Loucy (cell line): ENCODE results near the gene DGCR6.
"Not testable (repeated sequence)": the region's sequence is repeated elsewhere in the genome, so short reads cannot be mapped to it uniquely, and the experiment has no call there.

Source experiments
- H2AFZ ChIP-seq: fragments of 200-600 bp; sonication (generic); 2 replicates; pipeline ENCODE4 v1.6.0; 2016; ENCODE audit warnings: antibody characterized with exemption, mild to moderate bottlenecking, low read length, moderate library complexity
- H3F3A ChIP-seq: fragments of 200-600 bp; 2 replicates; pipeline ENCODE4 v1.6.0; 2016; ENCODE audit warnings: antibody characterized with exemption, low read depth, mild to moderate bottlenecking
- H3K27me3 ChIP-seq: fragments of 200-600 bp; sonication (generic); 2 replicates; pipeline ENCODE4 v1.6.1; 2014; ENCODE audit warnings: low read length, mild to moderate bottlenecking; ENCODE audit not compliant: insufficient read depth, poor library complexity, severe bottlenecking
- H3K36me3 ChIP-seq: fragments of 200-600 bp; sonication (generic); 2 replicates; pipeline ENCODE4 v1.6.1; 2016; ENCODE audit warnings: low read length; ENCODE audit not compliant: insufficient read depth
- H3K4me1 ChIP-seq: fragments of 200-600 bp; sonication (generic); 2 replicates; pipeline ENCODE4 v1.5.1; 2014; ENCODE audit warnings: low read length, mild to moderate bottlenecking; ENCODE audit not compliant: insufficient read depth, poor library complexity, severe bottlenecking
- H3K4me2 ChIP-seq: fragments of 200-600 bp; sonication (generic); 2 replicates; pipeline ENCODE4 v1.6.0; 2014; ENCODE audit warnings: antibody characterized with exemption, low read length, low read depth, mild to moderate bottlenecking; ENCODE audit not compliant: poor library complexity, severe bottlenecking
- H3K4me3 ChIP-seq: fragments of 200-600 bp; sonication (generic); 2 replicates; pipeline ENCODE4 v1.5.1; 2014; ENCODE audit warnings: low read length, mild to moderate bottlenecking, mixed read lengths; ENCODE audit not compliant: poor library complexity, severe bottlenecking
- H3K79me2 ChIP-seq: fragments of 200-600 bp; sonication (generic); 2 replicates; pipeline ENCODE4 v1.6.1; 2014; ENCODE audit warnings: low read length; ENCODE audit not compliant: insufficient read depth
- H3K9ac ChIP-seq: fragments of 200-600 bp; sonication (generic); 2 replicates; pipeline ENCODE4 v1.6.0; 2014; ENCODE audit warnings: mild to moderate bottlenecking, low read depth, low read length, moderate library complexity; ENCODE audit not compliant: poor library complexity, severe bottlenecking
- H3K9me2 ChIP-seq: fragments of 200-600 bp; sonication (generic); replicated peaks from 2 replicates; pipeline ENCODE4 v1.6.1; 2016; ENCODE audit warnings: low read depth, low read length, mixed read lengths
- H3K9me3 ChIP-seq: fragments of 200-600 bp; sonication (generic); 2 replicates; pipeline ENCODE4 v1.6.1; 2014; ENCODE audit warnings: mild to moderate bottlenecking, antibody characterized with exemption, low read length, low read depth; ENCODE audit not compliant: insufficient read depth
- H4K20me1 ChIP-seq: fragments of 200-600 bp; sonication (generic); 2 replicates; pipeline ENCODE4 v1.6.0; 2014; ENCODE audit warnings: antibody characterized with exemption, low read length, mild to moderate bottlenecking; ENCODE audit not compliant: insufficient read depth, poor library complexity, severe bottlenecking
- EZH2phosphoT487 ChIP-seq: fragments of 200-600 bp; IDR thresholded peaks from 2 replicates; pipeline ENCODE4 v1.6.1; 2018; ENCODE audit warnings: antibody characterized with exemption, mild to moderate bottlenecking, moderate library complexity, borderline replicate concordance
- TF ChIP-seq, protein P1 (sequence below): fragments of 200-600 bp; sonication (generic); conservative IDR thresholded peaks from 2 replicates; pipeline ENCODE4 v1.5.1; 2014; ENCODE audit warnings: mild to moderate bottlenecking, antibody characterized with exemption, low read length

Gene DGCR6

DNA sequence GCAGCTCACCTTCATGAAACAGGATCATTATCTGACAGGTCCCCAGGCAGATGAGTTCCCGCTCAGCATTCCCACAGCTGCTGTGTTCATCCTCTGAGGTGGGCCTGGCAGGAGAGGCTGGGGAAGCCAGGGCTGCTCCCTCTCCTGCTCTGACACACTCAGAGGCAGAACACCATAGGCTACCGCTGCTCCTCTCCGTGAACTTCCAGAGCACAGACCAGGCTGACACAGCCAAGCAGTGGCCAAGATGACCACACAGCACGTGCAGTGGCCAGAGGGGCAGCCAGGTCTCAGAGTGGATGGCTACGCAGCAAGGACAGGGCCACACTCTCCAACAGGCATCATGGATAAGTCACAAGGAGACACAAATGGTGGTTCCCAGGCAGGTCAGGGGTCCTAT is 21.5 kb downstream of the DGCR6 start:
- H3K79me2 ChIP-seq, result no peaks in the 10 kb centered on the region
- TF ChIP-seq, protein P1, sequence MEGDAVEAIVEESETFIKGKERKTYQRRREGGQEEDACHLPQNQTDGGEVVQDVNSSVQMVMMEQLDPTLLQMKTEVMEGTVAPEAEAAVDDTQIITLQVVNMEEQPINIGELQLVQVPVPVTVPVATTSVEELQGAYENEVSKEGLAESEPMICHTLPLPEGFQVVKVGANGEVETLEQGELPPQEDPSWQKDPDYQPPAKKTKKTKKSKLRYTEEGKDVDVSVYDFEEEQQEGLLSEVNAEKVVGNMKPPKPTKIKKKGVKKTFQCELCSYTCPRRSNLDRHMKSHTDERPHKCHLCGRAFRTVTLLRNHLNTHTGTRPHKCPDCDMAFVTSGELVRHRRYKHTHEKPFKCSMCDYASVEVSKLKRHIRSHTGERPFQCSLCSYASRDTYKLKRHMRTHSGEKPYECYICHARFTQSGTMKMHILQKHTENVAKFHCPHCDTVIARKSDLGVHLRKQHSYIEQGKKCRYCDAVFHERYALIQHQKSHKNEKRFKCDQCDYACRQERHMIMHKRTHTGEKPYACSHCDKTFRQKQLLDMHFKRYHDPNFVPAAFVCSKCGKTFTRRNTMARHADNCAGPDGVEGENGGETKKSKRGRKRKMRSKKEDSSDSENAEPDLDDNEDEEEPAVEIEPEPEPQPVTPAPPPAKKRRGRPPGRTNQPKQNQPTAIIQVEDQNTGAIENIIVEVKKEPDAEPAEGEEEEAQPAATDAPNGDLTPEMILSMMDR, result no peak
- TF ChIP-seq EZH2phosphoT487, result no peak
- H4K20me1 ChIP-seq, result no peaks in the 10 kb centered on the region
- H3K4me2 ChIP-seq, result no peak overlapping the region
- H3K9me3 ChIP-seq, result no peaks in the 10 kb centered on the region
- no peaks in the 10 kb centered on the region for H3K36me3 ChIP-seq
- H3K27me3 ChIP-seq, result no peaks in the 10 kb centered on the region
- H3K4me3 ChIP-seq, result no peak overlapping the region
- H3F3A ChIP-seq, result no peaks in the 10 kb centered on the region
- H3K9me2 ChIP-seq, result no peaks in the 10 kb centered on the region
- H3K4me1 ChIP-seq, result no peaks in the 10 kb centered on the region
- no peak overlapping the region for H3K9ac ChIP-seq
- no peak overlapping the region for H2AFZ ChIP-seq

- H3K4me3 ChIP-seq, result no peak overlapping the region
- H2AFZ ChIP-seq, result no peak overlapping the region
- no peak overlapping the region for H3K9ac ChIP-seq
- no peaks in the 10 kb centered on the region for H3K9me3 ChIP-seq
- no peaks in the 10 kb centered on the region for H3K79me2 ChIP-seq
- no peak for TF ChIP-seq EZH2phosphoT487
- H3K27me3 ChIP-seq, result no peaks in the 10 kb centered on the region
- no peak overlapping the region for H3K4me2 ChIP-seq
- H3F3A ChIP-seq, result no peaks in the 10 kb centered on the region
- H3K36me3 ChIP-seq, result no peaks in the 10 kb centered on the region
- no peaks in the 10 kb centered on the region for H3K4me1 ChIP-seq
- H4K20me1 ChIP-seq, result no peaks in the 10 kb centered on the region
- no peaks in the 10 kb centered on the region for H3K9me2 ChIP-seq
These were observed 23.3 kb downstream of the DGCR6 start for GRCh38 chr22:18929459-18929858.

DNA sequence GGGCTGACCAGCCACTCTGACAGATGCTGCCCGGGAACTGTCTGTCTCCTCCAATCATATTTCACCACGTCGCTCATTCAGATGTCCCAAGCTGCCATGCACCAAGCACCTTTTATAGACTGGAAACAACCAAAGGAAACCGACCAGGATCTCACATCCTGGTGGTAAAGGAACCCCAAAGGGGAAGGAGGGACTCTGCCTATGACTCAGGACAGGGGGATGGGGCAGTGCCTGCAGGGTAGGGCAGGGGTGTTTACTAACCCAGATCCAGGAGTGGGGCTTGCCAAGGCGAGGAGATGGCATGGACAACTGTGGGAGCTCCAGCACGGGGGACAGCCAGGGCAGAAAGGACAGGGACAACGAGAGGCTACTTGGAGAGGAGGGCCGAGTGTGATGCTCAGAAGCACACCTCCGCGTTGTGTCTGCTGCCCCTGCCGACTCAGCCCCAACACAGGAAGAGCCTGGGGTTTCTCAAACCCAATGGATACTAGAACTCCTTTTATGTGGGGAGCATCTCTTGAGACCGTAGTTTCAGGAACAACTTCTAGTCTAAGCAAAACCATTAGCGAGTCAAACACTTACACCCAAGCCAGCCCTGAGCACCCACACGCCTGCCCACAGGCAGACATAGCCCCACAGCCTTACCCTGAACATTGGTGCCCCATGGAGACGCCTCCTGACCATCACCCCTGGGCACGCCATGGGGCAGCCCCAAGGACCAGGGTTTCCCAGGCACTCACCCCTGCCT is 26.0 kb downstream of the DGCR6 start:
- Histone ChIP-seq H3F3A (no peaks in the 10 kb centered on the region), H3K4me1 (no peaks in the 10 kb centered on the region), H3K79me2 (no peaks in the 10 kb centered on the region), H4K20me1 (no peaks in the 10 kb centered on the region), H2AFZ (no peak overlapping the region), H3K27me3 (no peaks in the 10 kb centered on the region), H3K36me3 (no peaks in the 10 kb centered on the region), H3K9ac (no peak overlapping the region), H3K9me2 (no peaks in the 10 kb centered on the region), H3K4me2 (no peak overlapping the region), H3K9me3 (no peaks in the 10 kb centered on the region), H3K4me3 (no peak overlapping the region)
- TF ChIP-seq, protein P1, result no peak
- TF ChIP-seq EZH2phosphoT487, result no peak

- Histone ChIP-seq H3K9me3 (no peaks in the 10 kb centered on the region), H3K9ac (no peak overlapping the region), H3K27me3 (no peaks in the 10 kb centered on the region), H4K20me1 (no peaks in the 10 kb centered on the region), H2AFZ (no peak overlapping the region), H3K36me3 (no peaks in the 10 kb centered on the region), H3K4me1 (no peaks in the 10 kb centered on the region), H3F3A (no peaks in the 10 kb centered on the region), H3K9me2 (no peaks in the 10 kb centered on the region), H3K79me2 (no peaks in the 10 kb centered on the region), H3K4me2 (no peak overlapping the region), H3K4me3 (no peak overlapping the region)
- TF ChIP-seq, protein P1, result no peak
- TF ChIP-seq EZH2phosphoT487, result no peak
These were observed 27.8 kb downstream of the DGCR6 start for GRCh38 chr22:18933914-18934313.

DNA sequence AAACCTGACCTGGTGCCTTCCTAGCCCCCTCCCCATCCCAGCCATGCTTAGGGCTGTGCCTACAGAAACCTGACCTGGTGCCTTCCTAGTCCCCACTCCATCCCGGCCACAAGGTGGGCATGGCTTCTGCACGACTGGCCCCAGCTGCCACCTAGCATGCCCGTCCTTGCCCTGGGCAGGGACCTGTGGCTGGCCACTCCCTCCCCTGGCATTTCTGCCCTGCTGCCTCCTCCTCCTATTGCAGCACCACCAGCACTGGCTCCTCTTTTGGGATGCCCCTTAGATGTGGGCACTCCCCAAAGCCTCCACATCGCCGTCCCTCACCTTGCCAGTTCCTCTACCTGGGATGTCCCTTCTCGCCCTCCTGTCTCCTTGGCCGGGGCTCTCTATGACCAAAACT is 28.6 kb downstream of the DGCR6 start:
- H3K9me2 ChIP-seq, H3K9ac ChIP-seq, H3K27me3 ChIP-seq, H3K79me2 ChIP-seq, H3K9me3 ChIP-seq, H3K4me1 ChIP-seq, H4K20me1 ChIP-seq, H3K4me3 ChIP-seq, H3K36me3 ChIP-seq, H2AFZ ChIP-seq, H3F3A ChIP-seq, H3K4me2 ChIP-seq: not testable (repeated sequence)
